Stimulated activated CD4-positive, alpha-beta T cell treated with anti-CD3 and anti-CD28 coated beads, TNF-alpha, amount 100 ng/mL, for 1 hour (primary cell): ENCODE measurements around the gene KLK14.

Experiments
- DNase-seq, 3 donors: peaks; one replicate each; pipeline ENCODE4 v3.0.0-alpha.2; 2020; ENCODE audit warnings: low read depth in 3 of 3, low spot score in 1 of 3

The KLK14 gene, protein sequence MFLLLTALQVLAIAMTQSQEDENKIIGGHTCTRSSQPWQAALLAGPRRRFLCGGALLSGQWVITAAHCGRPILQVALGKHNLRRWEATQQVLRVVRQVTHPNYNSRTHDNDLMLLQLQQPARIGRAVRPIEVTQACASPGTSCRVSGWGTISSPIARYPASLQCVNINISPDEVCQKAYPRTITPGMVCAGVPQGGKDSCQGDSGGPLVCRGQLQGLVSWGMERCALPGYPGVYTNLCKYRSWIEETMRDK

DNA sequence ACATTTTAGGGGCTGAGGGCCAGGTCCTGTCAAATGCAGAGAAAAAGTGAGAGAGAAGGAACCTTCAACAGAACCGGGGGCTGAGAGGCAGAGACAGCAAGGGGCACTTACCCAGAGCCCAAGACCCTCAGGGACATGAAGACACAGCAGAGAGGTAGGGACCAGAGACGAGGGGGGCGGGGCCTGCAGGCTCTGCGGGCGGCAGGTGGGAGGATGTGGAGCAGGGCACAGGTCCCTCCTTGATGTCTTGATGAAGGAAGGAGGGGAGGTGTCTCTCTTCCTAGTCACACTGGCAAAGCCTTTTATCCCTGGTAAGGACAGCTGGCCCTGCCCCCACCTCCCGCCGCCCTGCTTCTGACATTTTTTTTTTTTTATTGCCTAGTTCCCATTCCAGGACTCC lies at the start of gene KLK14:
TSS of gene KLK14 (minus strand) at position 277 of the 400 bp plus-strand sequence. CDS start at position 4, 273 bp downstream.
- DNase-seq: no peak

DNA sequence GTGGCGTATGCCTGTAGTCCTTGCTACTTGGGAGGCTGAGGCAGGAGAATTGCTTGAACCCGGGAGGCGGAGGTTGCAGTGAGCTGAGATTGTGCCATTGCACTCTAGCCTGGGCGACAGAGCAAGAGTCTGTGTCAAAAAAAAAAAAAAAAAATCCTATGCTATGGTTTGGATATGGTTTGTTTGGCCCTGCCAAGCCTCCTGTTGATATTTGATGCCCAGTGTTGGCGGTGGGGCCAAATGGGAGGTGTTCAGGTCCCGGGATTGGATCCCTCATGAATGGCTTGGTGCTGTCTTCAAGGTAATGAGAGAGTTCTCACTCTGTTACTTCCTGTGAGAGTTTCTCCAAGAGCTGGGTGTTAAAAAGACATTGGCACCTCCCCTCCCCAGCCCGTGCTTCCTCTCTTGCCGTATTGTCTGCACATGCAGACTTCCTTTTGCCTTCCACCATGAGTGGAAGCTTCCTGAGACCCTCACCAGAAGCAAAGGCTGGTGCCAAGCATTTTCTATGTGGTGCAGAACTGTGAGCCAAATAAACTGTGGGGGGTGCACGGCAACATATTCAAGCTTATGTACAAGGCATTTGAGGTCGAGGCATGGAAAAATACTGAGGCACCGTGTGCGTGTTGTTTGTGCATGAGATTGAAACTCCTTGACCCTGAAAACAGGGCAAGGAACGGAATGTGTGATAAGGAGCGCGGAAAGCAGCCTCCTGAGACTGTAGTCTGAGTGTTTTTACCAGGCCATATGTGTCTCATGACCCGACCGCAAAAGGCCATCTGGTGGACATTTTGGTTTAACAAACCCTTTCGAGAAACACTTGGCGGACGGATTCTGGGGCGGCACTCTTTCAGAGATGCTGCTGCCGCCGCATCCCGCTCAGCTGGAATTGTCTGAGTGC lies 49.3 kb upstream of the KLK14 start:
- DNase-seq: no peak

- no peak for DNase-seq
Observed at GRCh38 chr19:51129716-51130115, 47.0 kb upstream of the KLK14 start.

- no peak for DNase-seq
Observed at GRCh38 chr19:51128227-51128626, 45.5 kb upstream of the KLK14 start.

DNA sequence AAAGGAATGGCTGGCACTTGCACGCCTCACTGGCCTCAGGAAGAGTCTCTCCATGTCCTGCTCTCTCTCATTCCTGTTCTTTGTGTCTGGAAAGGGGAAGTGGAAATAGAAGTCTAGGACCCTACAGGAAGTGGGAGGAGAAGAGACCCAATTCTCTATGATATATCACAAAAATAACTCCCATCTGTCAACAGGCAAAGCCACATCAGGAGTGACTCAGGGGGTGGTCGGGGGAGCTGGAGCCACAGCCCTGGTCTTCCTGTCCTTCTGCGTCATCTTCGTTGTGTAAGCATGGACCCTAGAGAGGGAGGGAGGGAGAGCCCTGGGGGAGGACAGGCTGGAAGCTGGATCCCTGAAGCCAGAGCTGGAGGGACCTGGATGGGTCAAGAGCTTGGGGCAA lies 45.1 kb upstream of the KLK14 start:
- no peak for DNase-seq

GRCh38 chr19:51127032-51127431 lies 44.3 kb upstream of the KLK14 start:
- DNase-seq: no peak

- no peak for DNase-seq
Observed at GRCh38 chr19:51125421-51126075, 42.9 kb upstream of the KLK14 start.

DNA sequence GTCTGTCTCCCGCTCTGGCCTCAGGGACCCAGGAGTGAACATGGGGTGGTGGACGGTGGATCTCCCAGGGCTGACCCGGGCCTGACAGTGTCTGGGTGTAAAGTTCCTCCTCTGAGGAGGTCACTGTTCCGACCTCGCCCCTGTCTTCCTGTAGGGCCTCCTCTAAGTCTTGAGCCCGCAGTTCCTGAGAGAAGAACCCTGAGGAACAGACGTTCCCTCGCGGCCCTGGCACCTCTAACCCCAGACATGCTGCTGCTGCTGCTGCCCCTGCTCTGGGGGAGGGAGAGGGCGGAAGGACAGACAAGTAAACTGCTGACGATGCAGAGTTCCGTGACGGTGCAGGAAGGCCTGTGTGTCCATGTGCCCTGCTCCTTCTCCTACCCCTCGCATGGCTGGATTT lies 42.0 kb upstream of the KLK14 start, which contains the start of gene SIGLEC9:
TSS of gene SIGLEC9 (plus strand) at position 178 of the 400 bp plus-strand sequence. CDS start at position 247, 69 bp downstream.
- DNase-seq: no peak

- DNase-seq: no peak
Observed at GRCh38 chr19:51124216-51124615, 41.5 kb upstream of the KLK14 start.

GRCh38 chr19:51123802-51124201 lies 41.1 kb upstream of the KLK14 start:
- DNase-seq: no peak

GRCh38 chr19:51123381-51123800 lies 40.7 kb upstream of the KLK14 start:
- DNase-seq: no peak

DNA sequence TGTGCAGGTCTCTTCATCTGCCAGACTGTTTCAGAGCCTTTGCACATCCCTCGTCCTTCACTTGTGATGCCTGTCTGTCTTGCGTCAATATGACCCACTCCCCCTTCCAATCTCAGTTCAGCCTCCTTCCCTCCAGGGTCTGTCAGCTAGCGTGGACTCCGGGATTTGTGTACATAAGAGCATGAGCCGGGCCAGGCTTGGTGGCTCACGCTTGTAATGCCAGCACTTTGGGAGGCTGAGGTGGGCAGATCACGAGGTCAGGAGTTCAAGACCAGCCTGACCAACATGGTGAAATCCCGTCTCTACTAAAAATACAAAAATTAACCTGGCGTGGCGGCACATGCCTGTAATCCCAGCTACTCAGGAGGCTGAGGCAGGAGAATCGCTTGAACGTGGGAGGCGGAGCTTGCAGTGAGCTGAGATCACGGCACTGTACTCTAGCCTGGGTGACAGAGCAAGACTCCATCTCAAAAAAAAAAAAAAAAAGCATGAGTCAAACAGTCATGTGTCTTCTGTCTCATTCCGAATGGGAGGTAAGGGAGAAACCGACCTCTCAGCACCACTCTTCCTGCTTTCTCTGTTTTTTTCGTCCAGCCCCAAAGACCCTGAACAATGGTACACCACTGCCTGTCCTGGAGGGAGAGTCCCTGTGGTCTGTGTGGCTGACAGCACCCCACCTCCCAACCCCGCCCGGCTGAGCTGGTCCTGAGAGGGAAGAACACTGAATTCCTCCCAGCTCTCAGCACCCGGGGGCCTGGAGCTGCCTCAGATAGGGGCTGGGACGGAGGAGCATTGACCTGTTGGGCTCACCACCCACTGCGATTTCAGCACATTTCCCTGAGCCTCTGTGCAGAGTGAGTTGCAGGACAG lies 39.7 kb upstream of the KLK14 start:
- DNase-seq: no peak

GRCh38 chr19:51121257-51121656 lies 38.6 kb upstream of the KLK14 start:
- DNase-seq: no peak

- DNase-seq: no peak
Observed at GRCh38 chr19:51120160-51120559, 37.5 kb upstream of the KLK14 start.

- no peak for DNase-seq
Observed at GRCh38 chr19:51119611-51120010, 36.9 kb upstream of the KLK14 start.

- DNase-seq: no peak
Observed at GRCh38 chr19:51119101-51119500, 36.4 kb upstream of the KLK14 start.

DNA sequence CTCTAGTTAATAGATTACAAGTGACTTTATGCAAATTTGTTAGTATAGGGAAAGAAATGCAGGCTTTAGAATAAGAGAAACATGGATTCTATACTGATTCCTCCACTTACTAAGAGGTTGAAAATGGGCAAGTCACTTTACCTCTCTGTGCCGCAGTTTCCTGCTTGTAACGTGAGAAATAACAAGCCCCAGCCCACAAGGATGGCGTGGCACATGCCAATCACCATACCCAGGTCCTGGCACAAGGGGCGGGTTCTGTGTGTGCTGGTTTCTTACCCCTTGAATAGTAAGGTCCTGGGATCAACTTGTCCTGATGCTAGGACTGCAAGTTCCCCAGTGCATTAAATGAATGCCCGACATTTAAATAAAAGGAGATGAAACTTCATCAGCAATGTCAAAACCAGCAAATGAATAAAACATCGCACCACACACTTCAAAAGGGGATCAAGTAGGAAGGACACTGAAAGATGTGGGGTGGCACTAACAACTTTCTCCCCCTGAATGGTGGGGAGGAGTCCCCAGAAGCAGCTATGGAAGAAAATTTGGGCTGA lies 34.1 kb upstream of the KLK14 start:
- no peak for DNase-seq

- no peak for DNase-seq
Observed at GRCh38 chr19:51114087-51114729, 31.5 kb upstream of the KLK14 start.

DNA sequence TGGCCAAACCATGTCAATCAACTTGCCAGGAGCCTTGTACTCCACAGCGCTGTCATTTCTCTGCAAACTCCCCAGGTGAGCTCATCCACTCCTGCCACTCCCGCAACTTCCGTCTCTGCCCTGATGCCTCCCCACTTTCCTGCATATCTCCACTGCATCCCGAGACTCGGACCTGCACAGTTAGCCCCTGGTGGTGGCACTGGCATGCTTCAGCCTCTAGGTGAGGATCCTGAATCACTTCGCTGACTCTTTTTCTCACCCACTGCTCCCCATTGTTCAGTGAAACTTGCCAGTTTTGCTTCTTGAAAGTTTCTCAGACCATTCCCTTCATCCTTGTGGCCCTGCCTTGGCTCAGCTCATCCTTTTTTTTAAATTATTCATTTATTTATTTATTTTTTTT lies 28.9 kb upstream of the KLK14 start:
- DNase-seq: no peak

- no peak for DNase-seq
Observed at GRCh38 chr19:51110666-51110971, 27.9 kb upstream of the KLK14 start.
